H4 (cell line): Measurements from ENCODE around the gene ADCY6. TPM values are rescaled to one million over a fixed set of nuclear protein-coding genes. Genes with fewer than 3 reads are reported as not detected.
A peak's percentile ranks its signal among the peaks of the same experiment; 100 is the strongest.

Source experiments
- DNase-seq: peaks from one replicate; pipeline ENCODE4 v3.0.0-alpha.2; 2015; ENCODE audit warnings: low spot score
- total RNA-seq: library from RNA; depleted of rRNA; stranded (reverse); fragments of >200 nt; shearing (Covaris generic); gene quantifications from 2 replicates; pipeline ENCODE4 v1.2.3, GENCODE V29; 2014; rRNA removed

The ADCY6 gene
- 7.8 and 8.5 TPM in 2 replicates for total RNA-seq

DNA sequence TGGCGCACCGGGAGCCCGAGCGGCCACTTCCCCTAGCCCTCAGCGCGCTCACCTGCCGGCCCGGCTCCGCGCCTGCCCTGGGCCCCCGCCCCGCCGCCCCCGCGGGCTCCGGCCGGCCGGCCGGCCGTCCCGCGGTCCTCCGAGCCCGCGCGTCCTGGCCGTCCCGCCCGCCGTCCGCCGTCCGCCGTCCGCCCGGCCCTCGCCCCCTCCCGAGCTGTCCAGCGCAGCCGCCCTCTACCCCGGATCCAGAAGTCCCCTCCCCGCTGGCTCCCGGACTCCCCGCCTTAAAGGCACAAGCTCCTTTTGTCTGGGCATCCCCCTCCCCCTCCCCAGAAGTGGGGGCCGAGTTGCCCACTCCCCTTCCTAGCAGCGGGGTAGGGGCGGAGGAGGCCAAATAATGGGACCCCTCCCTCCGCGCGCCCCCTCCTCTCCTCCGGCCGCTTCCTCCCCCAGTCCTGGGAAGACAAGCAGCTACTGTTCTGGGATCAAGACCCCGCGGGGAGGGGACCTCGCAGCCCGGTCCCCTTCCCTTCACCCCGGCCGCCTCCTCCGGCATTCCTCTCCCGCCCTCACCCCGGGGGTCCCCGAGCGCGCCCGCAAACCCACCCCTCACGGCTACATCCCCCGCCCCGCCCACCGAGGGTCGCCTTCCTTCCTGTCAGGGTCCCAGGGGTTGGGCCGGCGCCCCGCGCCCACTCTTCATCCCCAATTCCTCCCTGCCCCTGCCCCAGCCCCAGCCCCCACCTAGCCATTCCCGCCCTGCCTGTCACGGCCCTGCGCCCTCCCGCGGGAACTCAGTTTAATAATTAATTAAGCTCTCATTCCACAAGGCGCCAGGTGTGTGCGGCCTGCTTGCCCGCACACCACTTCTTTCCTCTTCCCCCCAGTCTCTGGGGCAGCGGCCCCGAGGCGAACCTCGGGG, at the start of gene ADCY6:
Gene ADCY6, minus strand, starts transcription at position 236 of the 922 bp plus-strand sequence. CDS start 5,655 bp downstream, outside the sequence.
- peak; percentile 38 for DNase-seq

DNA sequence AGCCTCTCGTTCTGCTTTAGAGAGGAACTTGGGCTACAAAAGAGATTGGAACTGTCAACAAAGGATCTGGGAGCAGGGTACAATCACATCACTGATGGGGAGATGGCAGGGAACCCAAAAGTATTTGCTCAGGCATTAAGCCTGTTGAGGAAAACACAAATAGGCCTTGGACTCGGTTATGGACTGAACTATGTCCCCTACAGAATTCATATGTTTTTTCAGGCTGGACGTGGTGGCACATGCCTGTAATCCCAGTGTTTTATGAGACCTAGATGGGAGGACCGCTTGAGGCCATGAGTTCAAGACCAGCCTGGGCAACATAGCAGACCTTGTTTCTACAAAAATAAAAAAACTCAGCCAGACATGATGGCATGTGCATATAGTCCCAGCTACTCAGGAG, 49.2 kb upstream of the ADCY6 start:
- DNase-seq = no peak

GRCh38 chr12:48832321-48833060, 43.6 kb upstream of the ADCY6 start:
- no peak for DNase-seq

DNA sequence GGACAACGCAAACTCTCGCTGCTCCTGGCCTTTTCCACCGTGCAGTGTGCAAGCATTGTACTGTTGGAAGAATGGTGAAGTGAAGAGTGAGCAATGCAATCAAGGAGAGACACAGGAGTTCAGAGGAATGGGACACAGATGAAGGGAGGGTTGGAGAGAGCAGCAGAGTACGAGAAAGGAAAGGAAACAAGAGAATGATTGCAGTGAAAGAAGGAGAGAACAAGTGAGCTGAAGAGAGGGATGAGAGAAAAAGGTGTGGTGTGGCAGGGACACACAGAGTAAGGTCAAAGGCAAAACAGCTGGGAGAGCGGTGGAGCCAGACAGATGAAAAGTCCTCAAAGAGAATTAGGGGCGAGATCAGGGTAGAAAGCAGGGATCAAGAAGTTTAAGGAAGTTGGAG, 42.4 kb upstream of the ADCY6 start:
- DNase-seq = no peak

DNA sequence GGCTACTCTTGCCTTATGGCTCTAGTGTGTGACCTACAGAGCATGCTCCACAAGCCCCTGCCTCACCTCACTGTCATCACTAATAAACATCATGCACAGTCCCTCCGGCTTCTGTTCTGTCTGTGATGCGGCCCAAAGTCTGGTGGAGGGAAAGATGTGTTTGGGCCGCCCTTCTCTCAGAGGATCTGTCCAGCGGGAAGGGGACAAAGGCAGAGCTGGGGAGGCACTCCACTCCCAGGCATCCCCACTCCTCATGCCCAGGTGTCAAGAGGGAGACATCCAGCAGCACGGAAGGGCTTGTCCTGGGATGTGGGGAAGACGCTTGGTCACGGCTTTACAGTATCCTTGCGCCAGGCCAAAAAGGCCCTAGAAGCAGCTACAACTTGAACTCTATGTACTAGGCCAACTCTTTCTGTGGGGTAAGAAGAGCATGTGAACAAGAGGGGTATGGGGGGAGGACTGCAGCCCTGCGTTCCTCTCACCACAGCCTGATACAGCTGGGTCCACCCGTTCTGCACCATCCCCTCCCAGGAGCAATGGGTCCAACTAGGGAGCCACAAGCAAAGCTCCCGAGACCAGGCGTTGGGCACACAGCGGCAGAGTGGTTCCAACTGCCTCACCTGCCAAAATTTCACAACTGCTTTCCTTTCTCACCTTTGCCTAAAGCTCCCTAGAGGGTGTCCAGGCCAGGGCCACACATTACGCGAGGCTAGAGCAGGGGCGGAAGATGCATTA, 40.1 kb upstream of the ADCY6 start:
- DNase-seq = no peak

DNA sequence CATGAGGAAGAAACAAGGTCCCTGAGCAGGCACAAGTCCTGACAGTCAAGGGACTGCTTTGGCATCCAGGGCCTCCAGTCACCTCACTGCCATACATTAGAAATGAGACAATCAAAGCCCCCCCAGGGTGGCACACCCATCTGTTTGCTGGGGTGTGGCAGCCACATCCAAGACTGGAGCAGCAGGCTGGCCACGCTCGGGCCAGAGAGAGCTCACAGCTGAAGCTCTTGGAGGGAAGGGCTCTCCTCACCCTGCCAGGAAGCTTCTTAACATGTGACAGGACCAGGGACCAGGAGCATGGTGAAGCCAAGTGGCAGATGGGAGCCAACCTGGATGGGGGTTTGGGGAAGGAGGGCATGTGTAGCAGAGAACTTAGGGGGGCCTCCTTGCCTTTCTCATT, 39.4 kb upstream of the ADCY6 start:
- no peak for DNase-seq

GRCh38 chr12:48827513-48828096, 38.7 kb upstream of the ADCY6 start:
- no peak for DNase-seq

GRCh38 chr12:48827026-48827425, 38.1 kb upstream of the ADCY6 start:
- DNase-seq = no peak

- DNase-seq = no peak
Observed at GRCh38 chr12:48826209-48826855, 37.4 kb upstream of the ADCY6 start.

DNA sequence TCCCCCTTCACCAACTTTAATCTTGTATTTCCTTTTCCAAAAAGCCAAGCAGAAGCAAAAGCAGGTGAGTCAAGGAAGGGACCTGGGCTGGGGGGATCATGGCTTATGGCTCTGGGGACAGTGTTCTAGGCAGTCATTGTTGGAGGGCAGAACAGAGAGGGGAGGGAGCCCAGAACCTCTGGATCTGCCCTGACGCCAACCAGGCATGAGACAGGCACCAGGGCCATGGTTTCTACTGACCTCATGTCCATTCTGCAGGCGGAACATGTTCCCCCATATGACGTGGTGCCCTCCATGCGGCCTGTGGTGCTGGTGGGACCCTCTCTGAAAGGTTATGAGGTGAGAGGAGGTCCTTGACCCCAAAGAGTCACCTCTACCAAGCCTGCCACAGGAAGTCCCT, 36.0 kb upstream of the ADCY6 start:
- no peak for DNase-seq

DNA sequence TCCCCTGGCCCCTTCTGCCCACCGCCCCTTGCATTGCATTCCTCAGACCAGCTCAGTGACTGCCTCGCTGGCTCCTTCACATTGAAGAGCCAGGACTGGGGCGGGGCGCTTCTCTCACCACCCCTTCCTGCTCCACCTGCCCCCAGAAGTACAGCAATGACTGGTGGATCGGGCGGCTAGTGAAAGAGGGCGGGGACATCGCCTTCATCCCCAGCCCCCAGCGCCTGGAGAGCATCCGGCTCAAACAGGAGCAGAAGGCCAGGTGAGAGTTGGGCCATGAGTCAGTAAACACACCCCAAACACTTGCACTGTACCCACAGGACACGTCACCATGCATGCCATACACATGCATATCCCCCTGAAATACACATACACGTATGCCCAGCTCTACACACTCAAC, 35.2 kb upstream of the ADCY6 start:
- no peak for DNase-seq

DNA sequence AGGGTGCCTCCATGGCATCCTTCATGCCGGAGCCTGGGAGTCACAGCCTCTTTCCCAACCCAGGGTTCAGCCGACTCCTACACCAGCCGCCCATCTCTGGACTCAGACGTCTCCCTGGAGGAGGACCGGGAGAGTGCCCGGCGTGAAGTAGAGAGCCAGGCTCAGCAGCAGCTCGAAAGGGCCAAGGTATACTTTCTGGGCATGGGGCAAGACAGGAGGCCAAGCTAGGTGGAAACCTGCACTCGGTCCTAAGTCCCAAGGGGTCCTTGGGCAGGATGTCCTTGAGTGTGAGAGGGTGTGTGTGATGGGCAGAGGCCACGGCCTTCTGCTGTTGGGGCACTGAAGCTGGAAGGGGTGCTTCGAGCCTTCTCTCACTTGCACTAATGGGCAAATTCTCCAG, 34.4 kb upstream of the ADCY6 start:
- no peak for DNase-seq

DNA sequence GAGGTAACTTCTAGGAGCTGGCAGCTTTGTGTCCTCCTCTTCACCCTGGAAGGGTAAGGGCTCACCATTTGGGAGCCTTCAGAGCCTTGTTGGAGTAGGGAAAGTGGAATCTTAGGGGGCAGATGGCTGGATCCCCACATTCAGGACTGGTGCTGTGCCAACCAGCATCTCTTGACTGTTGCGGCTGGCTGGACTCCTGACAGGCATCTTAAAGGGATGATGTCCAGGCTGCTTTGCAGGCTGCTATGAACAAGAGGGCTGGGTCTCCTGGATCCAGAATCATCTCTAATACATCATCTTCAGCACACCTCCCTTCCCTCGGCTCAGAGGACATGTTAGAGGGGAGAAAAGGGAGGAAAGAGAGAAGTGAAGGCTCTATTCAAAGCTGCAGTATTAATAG, 33.8 kb upstream of the ADCY6 start:
- no peak for DNase-seq

DNA sequence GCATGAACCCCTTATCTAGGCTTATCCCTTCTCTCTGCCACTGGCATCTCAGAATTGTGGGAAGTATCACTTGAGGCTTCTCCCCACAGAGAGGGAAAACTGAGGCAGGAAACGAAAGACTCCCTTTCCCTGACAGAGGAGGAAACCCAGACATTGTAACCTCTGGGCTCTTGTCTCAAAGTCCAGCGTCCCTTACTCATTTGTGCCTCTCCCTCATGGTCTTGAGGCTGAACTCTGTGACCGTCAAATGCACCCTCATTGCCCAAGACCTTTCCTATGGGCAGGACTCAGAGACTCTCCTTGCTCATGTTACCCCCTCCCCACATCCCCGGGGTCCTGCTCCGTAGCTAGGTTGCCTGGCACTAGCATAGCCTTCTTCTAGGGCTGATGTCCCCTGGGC, 33.2 kb upstream of the ADCY6 start:
- no peak for DNase-seq

- DNase-seq = no peak
Observed at GRCh38 chr12:48819986-48820725, 31.3 kb upstream of the ADCY6 start.

DNA sequence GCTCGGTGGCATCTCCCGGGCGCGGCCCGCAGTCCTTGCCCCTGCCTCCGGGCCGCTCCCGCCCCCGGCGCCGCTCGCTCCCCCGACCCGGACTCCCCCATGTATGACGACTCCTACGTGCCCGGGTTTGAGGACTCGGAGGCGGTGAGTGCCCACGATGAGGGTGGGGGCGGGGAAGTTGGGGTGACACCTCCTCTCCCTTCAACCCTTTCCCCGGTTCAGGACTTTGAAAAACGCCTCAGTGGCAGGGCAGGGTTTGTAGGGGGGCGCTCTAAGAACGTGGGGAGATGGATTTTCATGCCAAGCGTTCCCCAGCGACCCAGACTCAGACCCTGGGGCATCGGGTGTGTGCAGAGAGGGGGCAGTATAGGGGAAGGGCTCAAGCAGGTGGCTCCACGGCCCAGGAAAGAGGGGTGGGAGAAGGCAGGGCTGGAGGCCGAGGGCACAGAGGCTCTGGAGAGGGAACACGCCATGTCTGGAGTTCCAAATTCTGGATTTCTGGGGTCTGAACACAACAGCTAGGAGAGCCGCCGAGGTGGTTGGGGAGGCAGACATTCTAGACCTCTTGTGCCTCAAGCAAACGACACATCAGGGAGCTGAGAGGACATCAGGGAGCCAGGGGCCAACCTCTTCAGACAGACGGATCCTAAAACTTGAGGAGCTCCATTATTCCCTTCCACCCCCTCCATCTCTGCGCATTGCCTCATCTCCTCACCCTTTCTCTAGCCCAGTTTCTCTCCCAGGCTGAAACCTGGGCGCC, 30.1 kb upstream of the ADCY6 start:
- peak; percentile 3 for DNase-seq

- DNase-seq = peak; percentile 62
Observed at GRCh38 chr12:48817873-48818830, 29.3 kb upstream of the ADCY6 start, which contains the start of gene CACNB3. CACNB3 (plus strand) TSS chr12:48818496; CDS start chr12:48818930, 434 bp downstream.

GRCh38 chr12:48816143-48816854, 27.4 kb upstream of the ADCY6 start:
- no peak for DNase-seq
